ENCODE measurements around the gene KCNMA1.

The KCNMA1 gene

DNA sequence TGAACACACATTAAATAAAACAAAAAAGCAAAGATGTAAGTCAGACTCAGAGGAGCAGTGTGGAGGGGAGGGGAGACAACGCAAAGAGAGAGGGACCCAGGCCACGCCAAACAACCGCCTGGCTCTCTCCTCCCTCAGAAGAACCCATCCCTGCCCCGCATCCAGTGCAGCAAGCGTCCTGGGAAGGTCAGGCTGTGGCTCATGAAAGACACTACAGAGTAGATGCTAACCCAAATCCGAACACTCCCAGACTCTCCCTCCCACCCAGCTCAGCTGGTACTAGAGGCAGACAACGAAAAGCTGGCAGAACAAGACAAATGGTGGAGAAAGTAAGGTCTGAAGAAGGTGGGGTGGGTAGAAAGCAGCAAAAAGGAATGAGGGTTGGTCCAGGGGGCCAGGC lies 39.0 kb downstream of the KCNMA1 start:
- Histone ChIP-seq H3K9ac (ENCODE audit: insufficient read length, low read depth) (no peak overlapping the region), H3K4me1 (ENCODE audit: insufficient read depth, insufficient read length) (peaks cover 4% of the 10 kb centered on the region), H3K4me3 (ENCODE audit: insufficient read length, low read depth) (no peak overlapping the region), H3K9me3 (ENCODE audit: insufficient read depth, low read length) (no peaks in the 10 kb centered on the region), H3K36me3 (ENCODE audit: insufficient read depth, insufficient read length, low read length) (no peaks in the 10 kb centered on the region), H3K27me3 (ENCODE audit: insufficient read depth, insufficient read length) (no peaks in the 10 kb centered on the region)
- DNase-seq (ENCODE audit: low read depth, low spot score) = no peak
- TF ChIP-seq YY1 (IDR thresholded peaks at IDR 0.05; ENCODE audit: insufficient read depth, insufficient read length) (no peak), SUZ12 (IDR thresholded peaks at IDR 0.05; ENCODE audit: extremely low read depth, insufficient read depth, insufficient read length) (no peak), ZNF274 (IDR thresholded peaks at IDR 0.05; ENCODE audit: low read depth, low read length) (no peak)

DNA sequence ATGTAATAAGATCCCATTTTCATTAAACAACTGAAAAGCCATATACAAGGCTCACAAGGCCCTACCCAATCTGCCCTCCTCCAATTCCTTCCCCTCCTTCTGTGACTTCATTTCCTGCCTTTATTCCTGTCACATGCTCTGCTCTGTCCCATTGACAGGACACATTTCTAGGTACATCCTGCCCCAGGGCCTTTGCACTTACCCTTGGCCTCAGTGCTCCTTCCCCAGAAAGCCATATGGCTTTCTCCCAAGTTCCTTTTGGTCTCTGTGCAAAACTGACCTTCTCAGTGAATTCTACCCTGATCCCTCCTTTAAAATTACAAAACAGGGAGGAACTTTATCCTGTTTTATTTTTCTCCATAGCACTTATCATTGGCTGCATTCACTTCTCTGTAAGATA lies 40.0 kb downstream of the KCNMA1 start:
- Histone ChIP-seq H3K9me3 (ENCODE audit: insufficient read depth, low read length) (no peaks in the 10 kb centered on the region), H3K36me3 (ENCODE audit: insufficient read depth, insufficient read length, low read length) (no peaks in the 10 kb centered on the region), H3K4me3 (ENCODE audit: insufficient read length, low read depth) (no peak overlapping the region), H3K27me3 (ENCODE audit: insufficient read depth, insufficient read length) (no peaks in the 10 kb centered on the region), H3K4me1 (ENCODE audit: insufficient read depth, insufficient read length) (peaks cover 3% of the 10 kb centered on the region), H3K9ac (ENCODE audit: insufficient read length, low read depth) (no peak overlapping the region)
- no peak for TF ChIP-seq YY1 (IDR thresholded peaks at IDR 0.05; ENCODE audit: insufficient read depth, insufficient read length)
- no peak for TF ChIP-seq ZNF274 (IDR thresholded peaks at IDR 0.05; ENCODE audit: low read depth, low read length)
- no peak for TF ChIP-seq SUZ12 (IDR thresholded peaks at IDR 0.05; ENCODE audit: extremely low read depth, insufficient read depth, insufficient read length)
- DNase-seq (ENCODE audit: low read depth, low spot score) = no peak

DNA sequence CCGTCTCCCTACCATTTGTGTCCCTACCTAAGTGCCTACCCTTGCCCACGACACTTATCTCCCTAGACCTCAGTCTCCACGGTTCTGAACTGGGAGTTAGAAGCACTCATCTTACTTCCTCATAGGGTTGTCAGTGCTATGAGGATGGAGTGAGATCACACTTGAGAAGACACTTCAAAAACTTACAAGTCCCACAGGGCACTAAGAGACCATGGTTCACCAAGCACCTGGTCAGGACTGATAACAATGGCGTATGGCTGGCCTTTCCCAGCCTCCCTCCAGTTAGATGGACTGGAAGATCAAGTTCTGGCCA lies 43.2 kb downstream of the KCNMA1 start:
- no peaks in the 10 kb centered on the region for H3K27me3 ChIP-seq (ENCODE audit: insufficient read depth, insufficient read length)
- no peak for DNase-seq (ENCODE audit: low read depth, low spot score)
- no peak for TF ChIP-seq YY1 (IDR thresholded peaks at IDR 0.05; ENCODE audit: insufficient read depth, insufficient read length)
- TF ChIP-seq SUZ12 (IDR thresholded peaks at IDR 0.05; ENCODE audit: extremely low read depth, insufficient read depth, insufficient read length) = no peak
- no peak for TF ChIP-seq ZNF274 (IDR thresholded peaks at IDR 0.05; ENCODE audit: low read depth, low read length)
- H3K36me3 ChIP-seq (ENCODE audit: insufficient read depth, insufficient read length, low read length) = no peaks in the 10 kb centered on the region
- no peaks in the 10 kb centered on the region for H3K9me3 ChIP-seq (ENCODE audit: insufficient read depth, low read length)
- H3K4me1 ChIP-seq (ENCODE audit: insufficient read depth, insufficient read length) = no peaks in the 10 kb centered on the region
- H3K9ac ChIP-seq (ENCODE audit: insufficient read length, low read depth) = no peak overlapping the region
- no peak overlapping the region for H3K4me3 ChIP-seq (ENCODE audit: insufficient read length, low read depth)

DNA sequence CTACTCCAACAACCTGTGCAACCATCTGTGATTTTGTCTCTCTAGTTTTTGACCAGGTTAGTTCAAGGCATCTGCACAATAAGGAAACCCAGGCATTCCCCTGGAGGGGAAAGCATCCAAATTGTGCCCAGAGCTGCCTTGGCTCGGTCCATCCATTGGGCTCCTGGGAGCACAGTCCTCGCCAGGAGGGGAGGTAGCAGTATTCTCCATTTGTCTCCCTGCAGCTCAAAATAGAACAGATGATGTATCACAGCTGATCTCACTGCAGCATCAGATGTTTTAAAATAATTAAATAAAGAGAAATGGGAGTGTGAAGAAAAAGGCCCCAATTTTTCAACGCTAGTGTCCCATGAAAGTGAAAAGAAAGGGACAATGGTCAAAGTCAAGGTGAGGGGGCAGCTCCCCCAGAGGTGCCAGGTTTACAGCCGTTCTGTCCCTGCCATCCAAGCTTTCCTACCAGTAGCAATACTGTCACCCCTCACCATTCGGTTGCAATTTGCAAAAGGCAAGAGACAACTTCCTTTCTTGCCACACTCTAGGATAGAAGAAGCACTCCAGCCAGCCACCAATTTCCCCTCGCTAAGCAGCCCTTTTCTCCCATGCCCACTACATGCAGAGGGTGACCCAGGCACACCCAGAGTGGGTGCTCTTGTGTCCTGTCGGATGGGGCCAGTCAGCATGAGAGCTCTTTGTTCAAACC lies 43.7 kb downstream of the KCNMA1 start:
- TF ChIP-seq SUZ12 (IDR thresholded peaks at IDR 0.05; ENCODE audit: extremely low read depth, insufficient read depth, insufficient read length) (no peak), ZNF274 (IDR thresholded peaks at IDR 0.05; ENCODE audit: low read depth, low read length) (no peak), YY1 (IDR thresholded peaks at IDR 0.05; ENCODE audit: insufficient read depth, insufficient read length) (no peak)
- no peaks in the 10 kb centered on the region for H3K4me1 ChIP-seq (ENCODE audit: insufficient read depth, insufficient read length)
- H3K4me3 ChIP-seq (ENCODE audit: insufficient read length, low read depth) = no peak overlapping the region
- no peaks in the 10 kb centered on the region for H3K36me3 ChIP-seq (ENCODE audit: insufficient read depth, insufficient read length, low read length)
- DNase-seq (ENCODE audit: low read depth, low spot score) = no peak
- no peaks in the 10 kb centered on the region for H3K27me3 ChIP-seq (ENCODE audit: insufficient read depth, insufficient read length)
- no peak overlapping the region for H3K9ac ChIP-seq (ENCODE audit: insufficient read length, low read depth)
- no peaks in the 10 kb centered on the region; the same call in 1 of the 2 replicates for H3K9me3 ChIP-seq (ENCODE audit: insufficient read depth, low read length)

DNA sequence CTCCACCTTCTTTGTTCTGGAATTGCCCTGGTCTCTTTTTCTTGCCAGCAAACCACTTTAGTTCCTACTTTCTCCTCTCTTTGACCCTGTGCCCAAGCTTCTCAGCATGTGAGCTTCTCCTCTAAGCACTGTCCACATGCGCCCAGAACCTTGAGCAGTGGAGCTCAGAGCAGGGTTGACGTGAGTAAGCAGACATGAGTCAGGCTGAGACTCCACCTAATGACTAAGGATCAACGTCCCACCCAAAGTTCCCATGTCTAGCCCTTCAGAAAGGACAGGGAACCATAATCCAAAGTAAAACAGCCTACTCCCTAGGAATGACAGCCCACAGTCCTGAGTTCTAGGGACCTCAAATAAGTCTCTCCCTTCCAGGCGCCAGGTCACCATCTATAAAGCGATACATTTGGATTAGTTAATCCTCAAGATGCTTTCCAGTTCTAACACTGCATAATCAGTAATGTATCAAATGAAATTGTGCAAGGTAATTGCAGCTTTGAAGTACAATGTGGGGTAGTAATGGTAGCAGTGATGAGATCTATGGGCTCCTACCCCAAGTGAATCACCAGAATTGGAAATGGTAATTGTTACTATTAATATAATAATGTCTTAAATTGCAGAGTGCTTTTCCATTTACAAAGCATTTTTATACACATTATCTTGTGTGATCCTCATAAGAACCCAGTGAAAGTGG lies 44.5 kb downstream of the KCNMA1 start:
- no peak overlapping the region for H3K9ac ChIP-seq (ENCODE audit: insufficient read length, low read depth)
- no peak overlapping the region for H3K4me3 ChIP-seq (ENCODE audit: insufficient read length, low read depth)
- no peaks in the 10 kb centered on the region for H3K27me3 ChIP-seq (ENCODE audit: insufficient read depth, insufficient read length)
- H3K36me3 ChIP-seq (ENCODE audit: insufficient read depth, insufficient read length, low read length) = no peaks in the 10 kb centered on the region
- DNase-seq (ENCODE audit: low read depth, low spot score) = no peak
- no peaks in the 10 kb centered on the region; the same call in 1 of the 2 replicates for H3K9me3 ChIP-seq (ENCODE audit: insufficient read depth, low read length)
- H3K4me1 ChIP-seq (ENCODE audit: insufficient read depth, insufficient read length) = no peaks in the 10 kb centered on the region
- no peak for TF ChIP-seq SUZ12 (IDR thresholded peaks at IDR 0.05; ENCODE audit: extremely low read depth, insufficient read depth, insufficient read length)

DNA sequence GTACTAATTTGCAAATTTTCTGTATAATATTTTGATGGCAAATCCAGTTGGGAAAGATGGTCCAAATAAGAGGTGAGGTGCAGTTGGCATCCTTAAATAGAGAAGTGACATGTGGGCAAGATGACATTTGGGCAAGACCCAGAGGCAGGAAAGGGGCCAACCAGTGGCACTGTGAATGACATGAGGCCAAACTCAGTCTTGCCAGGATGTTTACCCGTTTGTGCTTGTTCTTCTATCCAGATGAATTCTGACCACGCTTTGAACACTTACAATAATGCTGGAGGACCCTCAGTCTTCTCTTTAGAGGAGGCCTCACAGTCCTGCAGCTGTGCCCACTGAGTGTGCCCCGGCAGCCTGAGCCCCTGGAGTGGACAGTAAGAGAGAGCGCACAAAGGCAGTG lies 45.1 kb downstream of the KCNMA1 start:
- Histone ChIP-seq H3K4me1 (ENCODE audit: insufficient read depth, insufficient read length) (no peaks in the 10 kb centered on the region), H3K36me3 (ENCODE audit: insufficient read depth, insufficient read length, low read length) (no peaks in the 10 kb centered on the region), H3K4me3 (ENCODE audit: insufficient read length, low read depth) (no peak overlapping the region), H3K9ac (ENCODE audit: insufficient read length, low read depth) (no peak overlapping the region), H3K9me3 (ENCODE audit: insufficient read depth, low read length) (no peaks in the 10 kb centered on the region; the same call in 1 of the 2 replicates), H3K27me3 (ENCODE audit: insufficient read depth, insufficient read length) (no peaks in the 10 kb centered on the region)
- DNase-seq (ENCODE audit: low read depth, low spot score) = no peak
- TF ChIP-seq SUZ12 (IDR thresholded peaks at IDR 0.05; ENCODE audit: extremely low read depth, insufficient read depth, insufficient read length) (no peak), ZNF274 (IDR thresholded peaks at IDR 0.05; ENCODE audit: low read depth, low read length) (no peak), YY1 (IDR thresholded peaks at IDR 0.05; ENCODE audit: insufficient read depth, insufficient read length) (no peak)

DNA sequence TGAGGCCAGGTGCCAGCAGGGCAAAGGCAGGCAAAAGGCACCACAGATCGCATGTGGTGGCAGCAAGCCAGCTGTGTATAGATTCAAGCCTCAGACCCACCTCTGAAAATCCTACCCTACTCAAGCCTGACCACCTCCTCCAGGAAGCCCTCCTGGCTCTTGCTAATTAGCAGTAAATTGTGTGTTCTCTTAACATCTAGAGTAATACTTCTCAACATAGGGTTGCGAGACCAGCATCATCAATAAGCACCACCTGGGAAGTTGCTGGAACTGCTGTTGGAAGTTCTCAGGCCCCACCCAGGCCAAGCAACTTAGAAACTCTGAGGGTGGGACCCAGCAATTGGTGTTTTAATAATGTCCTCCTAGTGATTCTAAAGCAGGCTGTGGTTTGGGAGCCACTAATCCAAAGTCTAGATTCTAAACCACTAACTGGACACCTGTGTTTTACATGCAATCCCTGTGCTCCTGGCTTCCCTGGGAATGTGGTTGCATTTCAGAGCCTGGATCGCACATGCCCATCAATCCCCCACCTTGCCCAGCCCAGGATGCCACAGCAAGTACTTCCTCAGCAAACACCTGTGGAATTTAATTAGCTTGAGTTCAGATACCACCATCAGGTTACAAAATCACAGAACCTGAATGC lies 46.2 kb downstream of the KCNMA1 start:
- no peaks in the 10 kb centered on the region for H3K36me3 ChIP-seq (ENCODE audit: insufficient read depth, insufficient read length, low read length)
- no peak for TF ChIP-seq ZNF274 (IDR thresholded peaks at IDR 0.05; ENCODE audit: low read depth, low read length)
- no peak for TF ChIP-seq SUZ12 (IDR thresholded peaks at IDR 0.05; ENCODE audit: extremely low read depth, insufficient read depth, insufficient read length)
- no peak for TF ChIP-seq YY1 (IDR thresholded peaks at IDR 0.05; ENCODE audit: insufficient read depth, insufficient read length)
- no peak overlapping the region for H3K9ac ChIP-seq (ENCODE audit: insufficient read length, low read depth)
- no peaks in the 10 kb centered on the region; the same call in 1 of the 2 replicates for H3K9me3 ChIP-seq (ENCODE audit: insufficient read depth, low read length)
- H3K4me3 ChIP-seq (ENCODE audit: insufficient read length, low read depth) = no peak overlapping the region
- no peaks in the 10 kb centered on the region for H3K4me1 ChIP-seq (ENCODE audit: insufficient read depth, insufficient read length)
- no peaks in the 10 kb centered on the region for H3K27me3 ChIP-seq (ENCODE audit: insufficient read depth, insufficient read length)
- DNase-seq (ENCODE audit: low read depth, low spot score) = no peak

All from NT2/D1 (cell line).